GM23338 (cell line): ENCODE results near the gene CRACDL. TPM values are rescaled to one million over a fixed set of nuclear protein-coding genes. Genes with fewer than 3 reads are reported as not detected.

Source experiments
- ATAC-seq: fragments of 200-7000 bp; cut with Tn5 transposase; 3 replicates; pipeline ENCODE4 v1.9.1; 2020
- DNase-seq: peaks from one replicate; pipeline ENCODE4 v3.0.0-alpha.2; 2015; ENCODE audit warnings: low spot score
- H2AFZ ChIP-seq: fragments of 200-600 bp; sonication (generic); 2 replicates; pipeline ENCODE4 v1.8.0; 2016; ENCODE audit warnings: antibody characterized with exemption, mild to moderate bottlenecking, moderate library complexity
- H3F3A ChIP-seq: fragments of 200-600 bp; sonication (generic); replicated peaks from 2 replicates; pipeline ENCODE4 v1.8.0; 2017; ENCODE audit warnings: antibody characterized with exemption, mixed run types, low read depth
- H3K27ac ChIP-seq: fragments of 200-600 bp; sonication (generic); 2 replicates; pipeline ENCODE4 v1.6.1; 2016; ENCODE audit warnings: low read depth
- H3K27me3 ChIP-seq: fragments of 200-600 bp; sonication (generic); 2 replicates; pipeline ENCODE4 v1.8.0; 2016; ENCODE audit warnings: mild to moderate bottlenecking, mixed run types, moderate library complexity; ENCODE audit not compliant: insufficient read depth
- H3K36me3 ChIP-seq: fragments of 200-600 bp; sonication (generic); 2 replicates; pipeline ENCODE4 v1.8.0; 2016; ENCODE audit warnings: mild to moderate bottlenecking; ENCODE audit not compliant: insufficient read depth
- H3K4me1 ChIP-seq: fragments of 200-600 bp; sonication (generic); 2 replicates; pipeline ENCODE4 v1.8.0; 2016; ENCODE audit warnings: mild to moderate bottlenecking, moderate library complexity; ENCODE audit not compliant: insufficient read depth
- H3K4me2 ChIP-seq: fragments of 200-600 bp; sonication (generic); 2 replicates; pipeline ENCODE4 v1.7.1; 2017; ENCODE audit warnings: mixed run types
- H3K4me3 ChIP-seq: fragments of 200-600 bp; sonication (generic); 2 replicates; pipeline ENCODE4 v1.6.1; 2016; ENCODE audit warnings: mixed run types
- H3K79me2 ChIP-seq: fragments of 200-600 bp; sonication (generic); replicated peaks from 2 replicates; pipeline ENCODE4 v1.8.0; 2017; ENCODE audit warnings: mild to moderate bottlenecking; ENCODE audit not compliant: insufficient read depth
- H3K9me2 ChIP-seq: fragments of 200-600 bp; sonication (generic); 2 replicates; pipeline ENCODE4 v1.8.0; 2017; ENCODE audit not compliant: insufficient read depth
- H4K20me1 ChIP-seq: fragments of 200-600 bp; sonication (generic); replicated peaks from 2 replicates; pipeline ENCODE4 v1.8.0; 2017; ENCODE audit warnings: mild to moderate bottlenecking; ENCODE audit not compliant: insufficient read depth
- H3K27ac Mint-ChIP-seq: 2 replicates; pipeline ENCODE4 v1.8.0; 2020; ENCODE audit warnings: inconsistent platforms, mild to moderate bottlenecking, moderate library complexity, mixed read lengths
- H3K27me3 Mint-ChIP-seq: 3 replicates; pipeline ENCODE4 v1.8.0; 2022; ENCODE audit warnings: low read depth, mild to moderate bottlenecking, moderate library complexity, mixed read lengths, inconsistent platforms; ENCODE audit not compliant: insufficient read depth, poor library complexity
- H3K36me3 Mint-ChIP-seq: 3 replicates; pipeline ENCODE4 v1.8.0; 2021; ENCODE audit warnings: low read depth, mild to moderate bottlenecking, inconsistent platforms, moderate library complexity, mixed read lengths
- H3K4me1 Mint-ChIP-seq: 3 replicates; pipeline ENCODE4 v1.8.0; 2020; ENCODE audit warnings: mild to moderate bottlenecking, inconsistent platforms, mixed read lengths
- H3K4me3 Mint-ChIP-seq: 3 replicates; pipeline ENCODE4 v1.8.0; 2021; ENCODE audit warnings: moderate library complexity, mild to moderate bottlenecking, inconsistent platforms, mixed read lengths
- H3K9me3 Mint-ChIP-seq: 3 replicates; pipeline ENCODE4 v1.8.0; 2020; ENCODE audit warnings: moderate library complexity, mild to moderate bottlenecking, inconsistent platforms, mixed read lengths
- CREB1 ChIP-seq: fragments of 250-450 bp; sonication (Bioruptor Pico); IDR thresholded peaks from 2 replicates; pipeline ENCODE4 v1.5.0; 2020; ENCODE audit warnings: low read depth, mild to moderate bottlenecking, moderate library complexity
- CTCF ChIP-seq, 2 experiments: fragments of 200-600 bp in 1 of 2; sonication (generic) in 1 of 2; conservative IDR thresholded peaks; 2 replicates each; pipeline versions ENCODE4 v1.5.1 to v1.6.1; 2016 to 2017; ENCODE audit warnings: antibody characterized with exemption in 2 of 2, low read depth in 2 of 2, mild to moderate bottlenecking in 2 of 2, moderate library complexity in 1 of 2
- ETS1 ChIP-seq: IDR thresholded peaks from 2 replicates; pipeline ENCODE4 v1.6.1; 2016; ENCODE audit warnings: antibody characterized with exemption
- EZH2 ChIP-seq: fragments of 200-600 bp; sonication (generic); IDR thresholded peaks from one replicate; pipeline ENCODE4 v1.8.0; 2017; ENCODE audit warnings: antibody characterized with exemption, mild to moderate bottlenecking, low read depth; ENCODE audit not compliant: unreplicated experiment
- EZH2phosphoT487 ChIP-seq: fragments of 200-600 bp; sonication (generic); IDR thresholded peaks from one replicate; pipeline ENCODE4 v1.8.1; 2018; ENCODE audit warnings: antibody characterized with exemption; ENCODE audit not compliant: unreplicated experiment
- JUNB ChIP-seq: IDR thresholded peaks from one replicate; pipeline ENCODE4 v1.6.1; 2016; ENCODE audit warnings: antibody characterized with exemption; ENCODE audit not compliant: unreplicated experiment
- NANOG ChIP-seq: IDR thresholded peaks from 2 replicates; pipeline ENCODE4 v1.6.1; 2016; ENCODE audit warnings: antibody characterized with exemption, borderline replicate concordance
- POLR2AphosphoS5 ChIP-seq: IDR thresholded peaks from 2 replicates; pipeline ENCODE4 v1.6.1; 2016; ENCODE audit warnings: antibody characterized with exemption, low read depth
- REST ChIP-seq: IDR thresholded peaks from one replicate; pipeline ENCODE4 v1.6.1; 2018; ENCODE audit warnings: antibody characterized with exemption; ENCODE audit not compliant: unreplicated experiment
- STAT1 ChIP-seq: IDR thresholded peaks from one replicate; pipeline ENCODE4 v1.6.1; 2016; ENCODE audit warnings: antibody characterized with exemption; ENCODE audit not compliant: unreplicated experiment
- ZNF114 ChIP-seq: fragments of 250-450 bp; sonication (Bioruptor Pico); IDR thresholded peaks from 2 replicates; pipeline ENCODE4 v1.5.0; 2020; ENCODE audit warnings: mild to moderate bottlenecking, moderate library complexity
- ZNF331 ChIP-seq: fragments of 250-450 bp; sonication (Bioruptor Pico); IDR thresholded peaks from 2 replicates; pipeline ENCODE4 v1.5.0; 2020; ENCODE audit warnings: low read depth, mild to moderate bottlenecking, moderate library complexity
- ZNF462 ChIP-seq: fragments of 250-450 bp; sonication (Bioruptor Pico); IDR thresholded peaks from 2 replicates; pipeline ENCODE4 v1.5.0; 2020; ENCODE audit warnings: mild to moderate bottlenecking, moderate library complexity
- polyA plus RNA-seq: library from polyadenylated mRNA; unstranded; fragments of >200 nt; fragmentation: Nextera tagmentation; extraction: Ambion mirVana; gene quantifications from 2 replicates; pipeline ENCODE4 v1.2.1, GENCODE V29; 2016
- total RNA-seq: library from RNA; depleted of rRNA; stranded (reverse); fragments of >200 nt; shearing (Covaris generic); gene quantifications from 2 replicates; pipeline ENCODE4 v1.2.3, GENCODE V29; 2014

CRACDL gene
- total and polyA plus RNA-seq, 2 experiments from 2014 or later, result 0.14 to 0.16 TPM

- peaks cover 15% of the 10 kb centered on the region; the same call in 1 of the 2 replicates for H3K36me3 ChIP-seq
- H3K27ac ChIP-seq, result no peak overlapping the region
- no peak overlapping the region for H3K27ac Mint-ChIP-seq
- no peaks in the 10 kb centered on the region for H3K4me1 ChIP-seq
- no peak overlapping the region for H3K4me3 Mint-ChIP-seq
- H3K27me3 Mint-ChIP-seq, result no peaks in the 10 kb centered on the region
- H3K9me2 ChIP-seq, result no peaks in the 10 kb centered on the region
- no peak for ATAC-seq
- no peaks in the 10 kb centered on the region for H4K20me1 ChIP-seq
- H3K4me2 ChIP-seq, result no peak overlapping the region
- no peak overlapping the region for H3K4me3 ChIP-seq
- TF ChIP-seq ZNF114 (CRISPR knock-in tag) (no peak), CTCF (conservative IDR thresholded peaks at IDR 0.05; ENCODE audit: low read depth in 2 of 2) (no peak), EZH2 (no peak), ZNF462 (no peak), JUNB (no peak), REST (no peak), ETS1 (no peak), POLR2AphosphoS5 (no peak), NANOG (no peak), ZNF331 (no peak), CREB1 (no peak), EZH2phosphoT487 (no peak), STAT1 (no peak)
- no peaks in the 10 kb centered on the region for H3F3A ChIP-seq
- H3K79me2 ChIP-seq, result no peaks in the 10 kb centered on the region
- no peaks in the 10 kb centered on the region for H3K4me1 Mint-ChIP-seq
- H3K36me3 Mint-ChIP-seq, result peaks cover 14% of the 10 kb centered on the region; the same call in 2 of the 3 replicates
- H2AFZ ChIP-seq, result no peak overlapping the region
- peaks cover 63% of the 10 kb centered on the region for H3K9me3 Mint-ChIP-seq
- no peak for DNase-seq
- H3K27me3 ChIP-seq, result no peaks in the 10 kb centered on the region
Measured at GRCh38 chr2:98972582-98973167, 36.6 kb upstream of the CRACDL start.
